HG02623 (cell line): ENCODE data around the gene TMEM232.

Experiments used
- ATAC-seq: cut with Tn5 transposase; IDR thresholded peaks from one replicate; pipeline ENCODE4 v1.9.1; 2021; ENCODE audit warnings: moderate library complexity; ENCODE audit not compliant: unreplicated experiment

Gene TMEM232

DNA sequence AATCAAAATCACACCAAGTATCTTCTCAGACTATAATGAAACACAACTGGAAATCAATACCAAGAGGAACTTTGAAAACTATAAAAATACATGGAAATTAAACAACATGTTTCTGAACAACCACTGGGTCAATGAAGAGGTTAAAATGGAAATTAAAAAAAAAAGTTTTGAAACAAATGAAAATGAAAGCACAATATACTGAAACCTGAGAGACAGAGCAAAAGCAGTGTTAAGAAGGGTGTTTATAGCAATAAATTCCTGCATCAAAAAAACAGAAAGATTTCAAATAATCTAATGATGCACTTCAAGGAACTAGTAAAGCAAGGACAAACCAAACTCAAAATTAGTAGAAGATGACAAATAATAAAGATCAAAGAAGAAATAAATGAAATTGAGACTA lies 92.0 kb downstream of the TMEM232 start:
- ATAC-seq = no peak

DNA sequence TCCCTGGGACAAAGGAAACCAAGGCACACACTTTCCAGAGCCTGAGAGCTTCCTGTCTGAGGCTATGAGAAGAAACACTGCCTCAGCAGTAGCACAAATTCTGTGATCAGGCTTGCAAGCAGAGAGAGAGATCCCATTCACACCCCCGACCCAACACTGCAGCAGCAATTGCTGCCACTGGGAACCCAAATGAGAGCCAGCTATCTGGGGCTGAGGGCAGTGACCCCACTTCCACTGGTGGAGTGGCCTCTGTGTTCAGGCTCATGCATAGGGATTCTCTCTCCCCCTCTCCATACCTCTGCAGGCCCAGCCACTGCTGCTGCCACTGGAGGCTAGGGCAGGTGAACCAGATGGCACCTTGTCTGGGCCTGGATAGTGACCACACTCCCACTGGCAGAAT lies 95.2 kb downstream of the TMEM232 start:
- no peak for ATAC-seq

DNA sequence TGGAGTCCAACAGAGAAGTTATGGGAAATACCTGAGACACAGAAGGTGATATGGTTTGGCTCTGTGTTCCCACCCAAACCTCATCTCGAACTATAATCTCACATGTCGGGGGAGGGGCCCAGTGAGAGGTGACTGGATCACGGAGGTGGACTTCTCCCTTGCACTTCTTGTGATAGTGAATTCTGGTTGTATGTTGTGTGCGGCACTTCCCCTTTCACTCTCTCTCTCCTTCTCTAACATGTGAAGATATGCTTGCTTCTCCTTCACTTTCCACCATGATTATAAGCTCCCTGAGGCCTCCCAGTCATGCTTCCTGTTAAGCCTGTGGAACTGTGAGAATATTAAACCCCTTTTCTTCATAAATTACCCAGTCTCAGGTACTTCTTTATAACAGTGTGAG lies 96.1 kb downstream of the TMEM232 start:
- ATAC-seq = no peak

DNA sequence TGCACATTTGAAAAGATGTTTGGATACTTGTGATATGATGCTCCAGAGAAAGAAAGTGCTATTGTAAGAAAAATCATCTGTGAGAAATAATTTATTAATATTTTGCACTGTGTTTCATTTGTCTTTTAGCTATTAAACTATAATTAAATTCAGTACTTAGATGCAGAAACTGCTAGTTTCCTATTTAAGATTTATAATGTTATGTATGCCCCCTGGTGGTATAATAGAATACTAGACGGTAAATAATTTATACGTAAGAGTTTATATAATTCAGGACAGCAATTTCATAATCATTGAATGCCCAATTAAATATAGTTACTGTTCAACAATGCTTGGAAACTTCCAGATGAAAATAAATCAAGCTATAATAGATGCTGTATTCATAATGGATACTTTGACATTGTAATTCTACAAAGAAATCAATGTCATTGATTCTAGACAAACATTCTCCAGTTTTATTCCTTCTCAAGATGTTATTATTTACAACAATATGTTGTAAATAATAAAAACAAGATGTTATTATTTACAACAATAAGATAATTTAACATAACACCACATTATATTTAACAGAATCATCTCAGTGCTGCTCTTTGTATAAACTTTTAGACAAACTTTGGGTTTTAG lies 101.0 kb downstream of the TMEM232 start:
- ATAC-seq = no peak

DNA sequence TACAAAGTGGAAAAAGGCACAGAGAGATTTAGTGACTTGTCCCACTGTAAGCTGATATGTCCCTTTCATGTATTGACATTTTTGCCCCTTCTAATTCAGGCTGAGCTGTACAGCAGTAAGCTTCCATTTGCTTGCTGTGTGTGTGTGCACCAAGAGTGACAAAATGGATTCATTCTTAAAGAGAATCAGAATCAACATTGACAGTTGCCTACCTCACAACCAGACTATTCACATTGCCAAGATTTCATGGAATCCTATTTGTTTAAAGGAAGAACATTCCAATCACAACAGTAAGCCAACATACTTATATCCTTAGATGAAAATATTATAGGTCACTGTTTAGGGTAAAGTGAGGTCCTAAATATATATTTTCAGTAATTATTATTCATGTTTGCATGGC lies 102.6 kb downstream of the TMEM232 start:
- no peak for ATAC-seq

DNA sequence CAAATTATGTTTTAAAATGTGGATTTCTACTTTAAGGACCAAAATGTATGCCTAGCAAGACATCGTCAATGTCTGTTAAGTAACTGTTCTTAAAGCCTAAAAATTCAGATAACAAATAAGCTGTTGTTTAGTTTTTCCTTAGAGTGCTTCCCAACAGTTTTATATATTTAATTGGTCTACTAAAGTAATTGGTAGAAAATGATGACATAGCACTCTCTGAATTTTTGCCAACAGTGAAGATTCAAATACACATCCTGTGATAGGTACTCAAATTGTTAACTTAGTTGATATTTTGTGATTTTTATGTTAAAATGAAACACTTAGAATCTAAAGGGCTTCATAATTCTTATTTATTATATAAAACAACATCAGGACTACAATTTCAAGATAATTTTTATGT lies 107.5 kb downstream of the TMEM232 start:
- no peak for ATAC-seq

DNA sequence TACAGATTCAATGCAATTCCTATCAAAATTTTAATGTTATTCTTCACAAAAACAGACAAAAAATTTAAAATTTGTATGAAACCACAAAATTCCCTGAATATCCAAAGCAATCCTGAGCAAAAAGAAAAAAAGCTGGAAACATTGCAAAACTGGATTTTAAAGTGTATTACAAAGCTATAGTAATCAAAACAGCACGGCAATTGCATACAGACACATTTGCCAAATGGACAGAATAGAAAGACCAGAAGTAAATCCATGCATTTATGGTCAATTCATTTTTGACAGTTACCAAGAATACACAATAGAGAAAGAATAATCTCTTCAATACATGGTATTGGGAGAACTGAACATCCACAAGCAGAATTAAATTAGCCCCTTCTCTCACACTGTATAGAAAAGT lies 110.5 kb downstream of the TMEM232 start:
- ATAC-seq = no peak

DNA sequence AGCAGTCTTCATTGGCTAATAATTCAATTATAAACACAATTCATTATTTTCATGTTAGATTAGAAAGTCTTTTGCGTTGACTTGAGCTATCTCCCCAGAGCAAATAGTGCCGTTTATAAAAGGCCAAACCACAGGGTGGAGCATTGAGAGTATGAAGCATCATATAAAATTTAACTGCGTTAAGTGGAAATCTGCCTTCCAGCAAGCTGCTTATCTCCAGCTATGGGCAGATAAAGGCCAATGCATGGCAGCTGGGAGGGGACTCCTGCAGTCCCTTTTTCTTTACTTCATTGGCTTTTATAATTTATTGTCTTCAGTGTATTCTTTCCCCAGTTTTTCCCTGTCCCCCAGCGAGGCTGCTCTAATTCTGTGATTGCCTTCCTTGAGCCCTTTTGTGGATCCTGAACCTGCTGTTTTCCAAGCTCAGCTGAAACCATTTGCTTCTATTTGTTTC lies 113.7 kb downstream of the TMEM232 start:
- ATAC-seq = no peak

DNA sequence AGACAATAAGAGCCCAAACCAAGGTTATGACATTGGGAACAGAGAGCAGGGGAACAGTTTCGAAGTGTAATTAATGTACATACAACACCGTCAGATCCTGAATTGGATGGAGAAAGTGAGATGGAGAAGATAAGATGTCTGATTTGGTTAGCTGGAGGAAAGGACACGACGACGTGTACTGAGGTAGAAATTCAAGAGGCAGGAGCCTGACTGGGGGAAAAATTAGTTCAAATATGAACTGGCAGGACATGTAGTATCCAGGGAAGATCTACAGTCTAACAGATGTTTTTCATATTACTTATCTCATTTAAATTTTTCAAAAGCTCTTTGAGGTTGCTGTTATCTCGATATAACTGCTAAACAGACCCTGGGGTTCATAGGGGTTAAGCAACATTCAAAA lies 114.7 kb downstream of the TMEM232 start:
- no peak for ATAC-seq

DNA sequence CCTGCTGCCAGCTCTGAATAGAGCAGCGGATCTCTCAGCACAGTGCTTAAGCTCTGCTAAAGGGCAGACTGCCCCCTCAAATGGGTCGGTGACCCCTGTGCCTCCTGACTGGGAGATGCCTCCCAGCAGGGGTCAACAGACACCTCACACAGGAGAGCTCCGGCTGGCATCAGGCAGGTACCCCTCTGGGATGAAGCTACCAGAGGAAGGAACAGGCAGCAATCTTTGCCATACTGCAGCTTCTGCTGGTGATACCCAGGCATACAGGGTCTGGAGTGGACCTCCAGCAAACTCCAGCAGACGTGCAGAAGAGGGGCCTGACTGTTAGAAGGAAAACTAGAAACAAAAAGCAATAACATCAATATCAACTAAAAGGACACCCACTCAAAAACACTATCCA lies 131.6 kb downstream of the TMEM232 start:
- no peak for ATAC-seq

DNA sequence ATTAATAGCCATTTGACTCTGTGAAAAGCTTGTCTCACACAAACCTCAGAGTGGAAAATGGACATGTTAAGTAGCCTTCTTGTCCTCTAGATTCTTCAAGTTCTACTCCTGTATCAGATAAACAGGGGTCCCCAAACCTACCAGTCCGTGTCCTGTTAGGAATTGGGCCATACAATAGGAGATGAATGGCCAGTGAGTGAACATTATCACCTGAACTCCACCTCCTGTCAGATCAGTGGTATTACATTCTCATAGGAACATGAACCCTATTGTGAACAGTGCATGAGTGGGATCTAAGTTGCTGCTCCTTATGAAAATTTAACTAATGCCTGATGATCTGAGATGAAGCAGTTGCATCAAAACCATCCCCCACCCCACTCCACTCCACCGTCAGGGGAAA lies 136.3 kb downstream of the TMEM232 start:
- ATAC-seq = no peak

DNA sequence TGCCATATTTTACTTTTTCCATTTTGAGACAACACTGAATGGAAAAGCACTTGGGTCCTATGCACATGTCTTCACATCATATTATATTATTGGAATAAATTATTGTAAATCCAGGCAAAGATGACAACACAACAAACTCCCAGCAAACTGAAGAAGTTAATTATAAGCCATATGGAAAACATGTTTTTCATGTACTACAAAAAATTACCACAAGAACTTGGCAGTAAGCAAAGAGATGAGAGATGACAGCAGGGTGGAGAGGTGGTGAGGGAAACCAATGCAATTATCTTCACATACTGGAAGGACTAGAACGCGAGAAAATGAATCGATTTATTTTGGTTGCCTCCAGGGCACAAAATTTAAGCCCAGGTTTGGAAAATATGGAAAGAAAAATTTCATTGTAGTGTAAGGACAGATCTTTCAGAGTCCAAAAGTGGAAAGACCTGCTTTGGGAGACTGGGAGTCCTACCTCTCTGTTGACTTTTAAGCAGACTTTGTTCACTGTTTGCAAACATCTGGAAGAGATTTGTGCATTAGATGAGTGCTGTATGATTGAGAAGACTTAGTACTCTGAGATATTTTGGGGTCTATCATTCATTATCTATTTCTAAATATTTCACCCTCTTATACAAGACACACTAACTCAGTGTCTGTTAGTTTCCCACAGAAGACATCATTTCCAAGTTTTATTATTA lies 138.0 kb downstream of the TMEM232 start:
- ATAC-seq = no peak

DNA sequence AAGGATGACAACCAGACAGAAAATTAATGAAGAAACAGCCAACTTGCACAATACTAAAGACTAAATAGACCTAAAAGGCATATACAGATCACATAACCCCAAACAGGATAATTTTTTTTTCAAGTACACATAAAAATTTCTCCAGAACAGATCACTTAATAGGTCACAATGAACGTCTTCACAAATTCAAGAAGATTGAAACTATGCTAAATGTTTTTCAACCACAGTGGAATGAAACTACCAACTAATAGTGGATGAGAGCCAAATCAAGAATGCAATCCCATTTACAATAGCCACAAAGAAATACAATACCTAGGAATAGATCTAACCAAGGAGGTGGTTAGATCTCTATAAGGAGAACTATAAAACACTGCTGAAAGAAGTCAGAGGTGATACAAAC lies 145.8 kb downstream of the TMEM232 start:
- ATAC-seq = no peak

DNA sequence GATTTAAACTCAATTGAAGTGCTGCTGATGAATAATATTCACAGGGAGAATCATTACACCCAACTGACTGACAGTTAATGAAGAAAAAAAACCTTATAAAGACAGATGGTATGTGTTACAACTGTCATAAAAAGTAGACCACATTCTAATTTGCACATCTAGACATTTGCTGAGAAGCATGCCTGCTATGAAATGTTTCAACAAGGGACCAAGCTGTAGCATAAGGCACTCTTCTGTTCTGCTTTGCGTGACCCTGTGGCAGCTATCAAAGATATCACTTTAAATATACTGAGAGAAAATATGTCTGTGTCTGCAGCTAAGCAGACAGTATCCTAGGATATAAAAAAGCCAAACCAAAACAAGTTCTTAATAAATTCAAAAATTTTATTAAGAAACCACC lies 153.7 kb downstream of the TMEM232 start:
- no peak for ATAC-seq

DNA sequence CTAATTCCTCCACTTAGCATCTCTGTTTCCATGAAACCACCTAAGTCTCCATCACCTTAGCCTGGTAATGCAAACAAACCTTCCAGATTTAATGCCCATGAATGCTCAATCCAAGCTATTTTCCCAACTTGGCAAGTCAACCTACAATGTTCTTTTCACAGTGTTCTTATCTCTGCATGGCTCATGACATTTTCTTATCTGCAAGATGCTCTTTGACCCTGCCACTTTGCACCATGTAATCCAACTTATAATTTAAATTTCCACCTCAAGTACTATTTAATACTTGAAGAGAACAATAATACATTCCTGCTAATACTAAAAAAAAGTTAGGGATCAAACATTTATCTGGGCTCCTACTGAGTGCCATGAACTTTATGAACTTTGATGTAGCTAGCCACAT lies 164.3 kb downstream of the TMEM232 start:
- ATAC-seq = no peak

DNA sequence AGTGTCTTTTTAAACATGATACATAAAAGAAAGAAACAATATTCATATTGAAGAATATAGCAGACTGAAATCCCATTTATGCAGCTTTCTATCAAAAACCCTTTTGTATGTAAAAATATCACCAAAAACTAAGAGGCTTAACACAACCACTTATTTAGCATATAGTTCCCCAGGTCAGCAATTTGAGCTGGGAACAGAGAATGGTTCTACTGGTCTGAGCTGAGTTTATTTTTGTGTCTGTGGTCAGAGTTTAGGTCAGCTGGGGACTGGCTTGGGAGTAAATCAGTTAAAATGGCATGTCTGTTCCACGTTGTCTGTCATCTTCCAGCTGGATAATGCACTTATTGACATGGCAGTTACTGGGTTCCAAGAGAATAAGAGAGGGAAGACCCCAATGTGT lies 165.0 kb downstream of the TMEM232 start:
- no peak for ATAC-seq

DNA sequence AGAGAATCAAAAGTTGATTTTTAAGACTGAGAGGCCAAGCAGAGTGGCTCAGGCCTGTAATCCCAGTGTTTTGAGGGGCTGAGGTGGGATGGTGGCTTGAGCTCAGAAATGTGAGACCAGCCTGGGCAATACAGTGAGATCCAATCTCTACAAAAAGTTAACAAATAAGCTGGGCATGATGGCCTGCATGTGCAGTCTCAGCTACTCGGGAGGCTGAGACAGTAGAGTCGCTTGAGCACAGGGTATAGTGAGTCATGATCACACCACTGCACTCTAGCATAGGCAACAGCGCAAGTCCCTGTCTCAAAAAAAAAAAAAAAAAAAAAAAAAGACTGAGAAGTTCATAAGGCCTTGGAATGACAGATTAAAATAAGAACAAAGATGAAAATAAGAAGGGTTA lies 177.2 kb downstream of the TMEM232 start:
- no peak for ATAC-seq

DNA sequence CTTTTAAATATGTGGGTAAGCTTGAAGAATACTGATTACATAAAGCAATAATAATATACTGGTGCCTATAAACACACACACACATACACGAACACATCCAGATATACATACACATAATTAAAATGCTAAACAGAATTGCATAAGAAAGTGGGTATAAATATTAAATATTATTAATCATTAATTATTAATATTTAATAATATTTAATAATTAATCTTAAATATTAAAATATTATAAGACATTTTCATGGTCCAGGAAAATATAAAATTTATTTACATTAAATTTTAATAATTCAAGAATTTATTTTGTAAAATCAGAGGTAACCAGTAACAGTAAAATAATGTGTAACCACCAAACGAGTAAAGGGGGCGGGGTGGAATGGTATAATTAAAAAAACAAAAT lies 178.3 kb downstream of the TMEM232 start:
- ATAC-seq = no peak

DNA sequence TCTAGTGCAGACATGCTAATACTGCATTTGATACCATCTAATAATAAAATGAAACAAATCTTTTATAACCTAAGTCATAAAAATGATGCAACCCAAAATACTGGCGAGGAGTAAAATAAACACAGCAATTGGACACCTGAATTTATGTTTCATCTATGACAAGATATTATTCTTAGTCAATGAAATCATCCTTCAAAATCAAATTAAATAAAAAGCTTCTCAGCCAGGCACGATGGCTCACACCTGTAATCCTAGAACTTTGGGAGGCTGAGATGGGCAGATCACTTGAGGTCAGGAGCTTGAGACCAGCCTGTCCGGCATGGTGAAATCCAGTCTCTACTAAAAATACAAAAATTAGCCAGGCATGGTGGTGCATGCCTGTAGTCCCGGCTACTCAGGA lies 179.0 kb downstream of the TMEM232 start:
- no peak for ATAC-seq

DNA sequence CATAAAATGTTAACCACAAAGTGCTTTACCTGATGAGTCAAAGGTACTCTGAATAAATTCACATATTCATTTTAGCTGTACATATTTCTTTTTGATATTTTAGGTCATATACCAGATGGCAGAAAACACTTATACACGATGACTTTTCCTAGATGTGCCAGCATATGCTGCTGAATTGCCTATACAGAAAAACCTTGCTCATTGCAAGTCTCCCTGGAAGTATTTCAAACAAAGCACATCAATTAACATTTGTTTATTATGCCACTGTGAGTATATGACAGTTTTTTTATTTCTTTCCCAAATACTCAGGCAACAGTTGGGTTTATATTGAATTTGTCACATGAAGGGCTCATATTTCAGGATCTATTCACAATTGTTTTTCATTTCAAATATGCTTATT lies 180.8 kb downstream of the TMEM232 start:
- ATAC-seq = no peak

DNA sequence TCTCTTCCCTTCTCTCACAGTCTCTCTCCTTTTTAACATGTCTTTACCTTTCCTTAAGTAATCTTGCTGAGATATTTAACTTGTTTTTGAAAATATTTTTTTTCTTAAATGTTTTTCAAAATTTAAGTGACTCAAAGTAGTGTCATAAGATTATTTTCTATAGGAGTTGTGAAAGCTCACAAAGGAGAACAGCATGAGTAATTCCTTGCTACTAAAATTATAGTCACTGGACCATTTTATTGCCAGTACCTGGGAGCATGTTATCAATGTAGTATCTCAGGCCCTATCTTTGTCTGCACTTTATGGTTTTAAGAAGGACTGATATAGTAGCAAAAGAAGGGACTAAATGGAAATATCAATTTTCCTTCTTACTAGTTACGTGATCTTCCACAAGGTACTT lies 181.9 kb downstream of the TMEM232 start:
- no peak for ATAC-seq

DNA sequence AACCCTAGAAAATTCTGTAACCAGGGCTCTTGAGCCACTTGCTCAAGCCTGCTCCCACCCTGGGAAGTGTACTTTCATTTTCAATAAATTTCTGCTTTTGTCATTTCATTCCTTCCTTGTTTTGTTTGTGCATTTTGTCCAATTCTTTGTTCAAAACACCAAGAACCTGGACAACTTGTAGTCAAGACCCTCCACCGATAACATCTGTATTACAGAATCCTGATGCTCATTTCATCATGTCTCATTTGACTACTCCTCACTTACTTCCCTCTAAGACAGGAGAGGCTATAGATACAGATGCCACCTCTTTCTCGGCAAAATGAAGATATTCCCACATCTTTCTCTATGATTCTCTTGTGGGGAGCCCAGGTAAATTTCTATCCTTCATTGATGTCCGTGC lies 183.5 kb downstream of the TMEM232 start:
- ATAC-seq = no peak
